CD4-positive, alpha-beta T cell treated with Interleukin-21 for 1 hour (primary cell): Measurements from ENCODE around the gene MPZL2.

Experiments used
- DNase-seq: peaks from one replicate; pipeline ENCODE4 v3.0.0-alpha.2; 2020

Gene MPZL2

GRCh38 chr11:118217575-118217974 is 46.5 kb downstream of the MPZL2 start:
- DNase-seq = no peak

DNA sequence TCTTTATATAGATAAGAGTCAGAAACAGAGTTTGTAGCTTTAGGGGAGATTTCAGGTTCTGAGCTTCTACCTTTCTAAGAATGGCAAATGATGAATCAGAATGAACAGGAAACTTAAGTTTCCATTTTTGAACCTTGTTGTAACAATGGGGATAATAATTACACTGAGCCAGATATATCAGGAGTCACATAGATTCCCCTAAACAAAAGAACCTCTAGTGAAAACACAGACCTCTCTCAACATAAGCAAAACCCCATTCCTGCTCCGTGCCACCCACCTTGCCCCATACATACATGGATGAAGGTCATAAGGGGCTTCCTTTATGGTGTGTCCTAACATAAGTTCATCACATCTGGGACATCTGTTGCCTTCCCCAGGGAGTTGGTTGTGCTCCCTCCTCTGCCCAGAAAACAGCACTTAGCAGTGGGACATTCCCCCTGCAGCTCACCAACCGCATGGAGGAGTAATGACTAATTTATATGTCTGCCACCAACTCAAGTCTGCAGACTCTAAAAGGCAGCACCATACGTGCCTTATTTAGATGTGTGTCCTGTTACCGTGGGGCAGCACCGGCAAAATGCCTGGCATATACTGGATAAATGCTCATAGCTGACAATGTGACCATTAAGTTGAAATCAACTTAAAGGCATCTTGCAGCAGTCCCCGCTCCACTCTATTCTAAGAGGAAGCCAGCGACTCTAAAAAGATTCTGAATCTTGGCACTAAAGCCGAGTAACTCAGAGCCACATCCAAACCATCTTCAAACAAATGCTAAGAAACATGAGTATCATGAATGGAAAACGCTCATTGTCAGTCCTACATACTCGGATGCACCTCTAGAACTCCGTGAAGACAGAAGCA is 47.2 kb downstream of the MPZL2 start:
- DNase-seq = peak; percentile 55

DNA sequence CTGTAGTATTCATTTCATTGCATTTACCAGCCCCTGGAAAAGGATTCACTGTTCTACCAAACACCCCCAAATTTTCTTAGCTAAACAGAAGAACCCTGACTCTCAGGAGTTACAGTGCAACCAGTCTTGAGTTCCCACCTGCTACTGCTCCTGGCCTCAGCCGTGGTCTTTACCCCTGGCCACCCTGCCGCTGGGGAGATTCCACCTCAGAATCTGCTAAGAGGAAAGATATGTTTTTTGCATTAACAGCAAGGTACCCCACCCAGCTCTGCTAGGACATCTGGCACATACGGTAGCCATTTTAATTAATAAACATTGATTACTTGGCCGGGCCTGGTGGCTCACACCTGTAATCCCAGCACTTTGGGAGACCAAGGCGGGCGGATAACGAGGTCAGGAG is 48.3 kb downstream of the MPZL2 start:
- no peak for DNase-seq

- peak; percentile 38 for DNase-seq
These were observed 48.8 kb downstream of the MPZL2 start for GRCh38 chr11:118215262-118215661.

DNA sequence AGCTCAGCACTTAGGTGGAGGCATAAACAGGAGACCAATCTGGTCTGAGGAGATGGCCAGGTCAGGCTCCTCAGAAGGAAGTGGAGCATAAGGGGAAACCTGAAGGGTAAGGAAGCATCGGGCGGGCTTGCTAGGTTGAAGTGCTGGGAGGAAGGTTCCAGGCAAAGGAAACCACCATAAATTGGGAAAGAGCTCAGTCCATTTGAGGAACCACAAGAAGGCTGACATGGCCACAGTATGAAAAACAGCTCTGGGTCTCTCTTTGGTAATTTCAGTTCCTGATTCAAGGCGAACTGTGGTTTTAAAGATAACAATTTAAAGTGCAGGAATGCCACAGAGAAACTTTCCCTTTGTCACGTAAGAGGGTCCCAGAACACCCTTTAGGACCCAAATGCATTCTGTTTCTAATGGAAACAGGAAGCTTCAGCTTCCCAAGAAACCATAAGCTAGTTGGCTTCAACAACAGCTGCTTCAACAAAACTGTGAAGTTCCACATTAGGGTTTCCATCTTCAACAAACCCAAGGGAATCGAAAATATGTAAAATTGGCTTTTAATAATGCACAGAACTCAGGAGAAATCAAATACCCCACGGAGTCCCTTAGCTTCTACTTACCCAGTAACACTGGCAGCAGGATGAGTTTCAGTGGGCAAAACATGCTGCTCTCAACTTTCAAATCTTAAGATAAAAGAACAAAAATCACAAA is 49.7 kb downstream of the MPZL2 start:
- DNase-seq = no peak

DNA sequence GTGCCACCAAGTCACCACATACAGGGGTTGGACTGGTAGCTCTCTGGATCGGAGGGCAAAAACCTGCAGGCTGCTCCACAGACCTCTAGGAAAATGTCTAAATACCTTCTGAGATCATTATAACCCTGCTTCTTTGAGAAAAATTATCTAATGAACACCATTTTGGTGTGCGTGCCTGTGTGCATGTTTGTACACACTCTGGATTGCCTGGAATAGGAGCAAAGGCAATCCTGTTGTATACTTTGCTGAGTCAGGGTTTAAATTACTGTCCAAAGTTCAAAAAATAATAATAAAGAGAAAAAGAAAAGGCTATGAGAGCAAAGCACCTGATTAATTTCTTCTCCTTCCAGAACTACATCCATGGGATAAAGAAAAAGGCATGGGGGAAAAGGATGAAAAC is 50.3 kb downstream of the MPZL2 start:
- no peak for DNase-seq

GRCh38 chr11:118213201-118213600 is 50.9 kb downstream of the MPZL2 start:
- no peak for DNase-seq

DNA sequence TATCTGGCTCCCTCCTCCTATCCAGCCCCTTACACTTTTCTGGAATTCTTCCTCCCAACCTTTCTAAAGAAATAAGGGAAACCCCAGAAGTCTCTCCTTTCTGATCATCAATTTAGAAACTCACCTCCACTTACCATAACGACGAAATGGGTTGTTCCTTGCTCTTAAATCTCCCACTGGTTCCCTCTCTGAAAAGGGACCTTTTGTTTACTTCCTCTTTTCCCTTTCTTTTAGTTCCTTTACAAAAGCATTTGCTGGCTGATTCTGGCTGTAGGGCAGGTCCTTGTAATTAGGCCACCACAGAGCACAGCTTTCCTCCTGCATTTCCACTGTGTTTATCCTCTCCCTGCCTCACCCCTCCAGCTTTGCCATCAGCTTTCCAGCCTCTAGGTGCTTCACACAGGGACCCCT is 51.3 kb downstream of the MPZL2 start:
- DNase-seq = no peak

GRCh38 chr11:118212131-118212725 is 51.9 kb downstream of the MPZL2 start:
- DNase-seq = no peak

DNA sequence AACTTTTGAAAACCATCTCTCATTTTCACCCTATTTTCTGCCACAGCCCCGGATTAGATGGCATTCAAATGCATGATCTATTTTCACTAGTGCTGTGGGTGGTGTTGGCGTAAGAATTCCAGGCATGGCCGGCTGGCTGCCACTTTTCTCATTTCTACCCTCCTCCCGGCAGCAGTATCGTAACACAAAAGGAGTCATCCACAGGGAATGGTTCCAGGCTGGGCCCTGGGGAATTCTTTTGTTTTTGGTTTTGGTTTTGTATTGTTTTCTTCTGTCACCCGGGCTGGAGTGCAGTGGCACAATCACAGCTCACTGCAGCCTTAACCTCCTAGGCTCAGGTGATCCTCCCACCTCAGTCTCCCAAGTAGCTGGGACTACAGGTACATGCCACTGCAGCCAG is 53.1 kb downstream of the MPZL2 start:
- no peak for DNase-seq

DNA sequence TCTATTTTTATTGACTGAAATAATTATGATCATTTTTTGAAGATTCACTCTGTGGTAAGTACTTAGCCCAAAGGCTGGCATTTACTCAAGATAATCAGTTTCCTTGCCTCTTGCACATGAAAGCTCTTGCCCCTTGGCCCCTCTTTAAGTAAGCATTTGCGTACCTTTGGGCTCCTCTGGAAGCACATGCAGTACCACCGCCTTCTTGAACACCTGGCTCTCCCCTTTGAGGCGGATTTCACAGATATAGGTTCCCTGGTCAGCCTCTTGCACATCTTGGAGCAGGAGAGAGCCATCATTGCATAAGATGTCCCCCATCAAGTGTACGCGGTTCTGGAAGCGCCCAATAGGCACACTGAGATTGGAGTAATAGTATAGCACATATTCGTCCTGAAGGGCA is 53.8 kb downstream of the MPZL2 start:
- no peak for DNase-seq

DNA sequence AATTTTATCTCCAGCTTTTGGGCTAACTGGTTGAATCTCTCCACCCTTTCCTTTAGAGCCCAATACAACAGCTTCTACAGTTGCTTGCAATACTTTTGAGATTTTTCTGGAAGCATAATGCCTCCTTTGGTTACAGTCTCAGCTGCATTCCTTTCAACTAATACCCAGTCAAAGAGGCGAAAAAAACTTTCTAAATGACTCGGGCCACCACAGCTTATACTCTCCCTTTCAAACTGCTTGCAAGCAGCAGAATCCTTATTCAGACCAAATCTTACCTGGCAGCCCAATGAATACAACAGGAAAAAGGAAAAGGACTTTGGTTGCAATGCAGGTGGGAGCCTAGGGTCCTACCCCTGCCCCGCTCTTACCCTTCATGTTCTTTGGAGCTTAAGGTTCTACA is 55.1 kb downstream of the MPZL2 start:
- no peak for DNase-seq

DNA sequence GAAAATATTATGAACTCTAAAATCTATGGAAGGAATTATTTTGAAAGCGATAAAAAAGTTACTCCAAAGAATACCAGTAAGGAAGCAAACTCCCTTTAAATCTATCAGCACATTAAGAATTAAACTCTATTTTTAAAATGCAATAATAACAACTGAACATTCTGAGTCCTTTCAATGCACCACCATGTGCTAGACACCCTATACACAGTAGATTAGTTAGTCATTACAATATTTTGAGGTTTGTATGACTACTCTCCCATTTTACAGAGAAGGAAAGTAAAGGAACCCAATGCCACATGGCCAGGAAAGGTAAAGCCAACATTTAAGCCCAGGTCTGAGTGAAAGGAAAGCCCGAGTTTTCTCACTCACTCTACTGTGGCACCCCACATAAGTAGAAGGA is 57.0 kb downstream of the MPZL2 start:
- no peak for DNase-seq

DNA sequence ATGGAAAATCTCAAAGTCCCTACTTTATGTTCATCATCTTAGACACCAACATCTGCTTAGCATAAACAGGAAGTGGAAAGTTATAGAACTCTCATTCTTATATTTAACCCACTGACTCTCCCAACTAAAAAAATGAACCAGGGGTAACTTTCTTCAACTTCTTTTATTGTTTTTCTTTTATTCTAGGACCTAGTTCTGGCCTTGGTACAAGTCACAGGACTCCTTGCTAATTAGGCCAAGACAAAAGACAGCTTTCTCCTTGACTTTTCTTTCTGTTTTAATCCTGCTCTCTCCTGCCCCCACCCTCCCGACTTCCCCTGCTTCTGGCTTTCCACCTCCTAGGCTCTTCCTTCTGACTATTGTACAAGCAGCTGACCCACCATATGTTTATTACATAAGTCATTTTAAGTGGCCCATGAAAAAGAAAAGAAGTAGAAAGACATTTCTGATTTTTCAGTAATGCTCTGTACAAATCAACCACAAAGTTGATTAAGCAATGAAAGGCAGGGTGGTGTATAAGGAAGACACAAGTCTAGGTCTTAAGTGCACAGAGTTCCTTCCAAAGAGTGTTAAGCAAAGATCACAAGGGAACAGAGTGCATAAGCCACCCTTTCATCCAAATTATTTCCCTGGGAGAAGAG is 57.6 kb downstream of the MPZL2 start:
- DNase-seq = no peak

DNA sequence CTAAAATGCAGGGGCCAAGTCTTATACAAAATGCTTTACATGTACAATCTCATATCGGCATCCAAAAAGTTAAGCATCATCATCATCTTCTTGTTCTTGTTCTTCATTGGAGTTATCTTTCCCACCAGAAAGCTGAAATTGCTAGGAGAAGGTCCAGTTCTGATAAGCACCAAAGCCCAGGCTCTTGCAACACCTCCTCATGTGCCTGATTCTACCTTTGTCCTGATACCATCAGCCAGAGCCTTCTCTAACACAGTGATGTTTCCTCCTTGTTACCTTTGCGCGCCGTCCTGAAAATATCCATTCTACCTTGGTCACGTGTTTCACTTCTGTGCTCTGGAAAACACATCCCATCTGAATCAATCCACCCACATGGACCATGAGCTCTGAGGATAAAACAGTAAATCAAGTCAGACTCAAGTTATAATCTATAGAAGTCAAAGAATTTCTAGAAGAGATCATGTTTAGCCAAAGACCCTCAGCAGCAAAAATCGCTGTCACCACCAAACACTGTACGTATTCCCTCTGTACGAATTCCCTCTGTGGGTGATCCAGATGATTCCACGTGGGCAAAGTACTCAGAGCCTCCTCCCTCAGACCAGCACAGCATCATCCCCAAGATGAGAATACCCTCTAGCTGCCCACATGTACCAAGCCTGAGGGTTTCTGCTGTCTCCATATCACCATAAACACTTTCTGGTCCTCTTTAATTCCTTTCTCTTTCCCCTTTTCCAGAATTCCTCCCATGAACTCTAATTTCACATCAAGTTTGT is 58.3 kb downstream of the MPZL2 start:
- DNase-seq = no peak
